Prostate gland (tissue), 2 donors: ENCODE results near the gene PRKX. TPM values are rescaled to one million over a fixed set of nuclear protein-coding genes. Genes with fewer than 3 reads are reported as not detected.

Experiments used
- DNase-seq: peaks from one replicate; pipeline ENCODE4 v3.0.0-alpha.2; 2019; ENCODE audit warnings: low spot score
- H3K27ac ChIP-seq, 2 donors: fragments of 200-600 bp; sonication (generic); 2 replicates each; pipeline ENCODE4 v1.5.1; 2017 to 2019
- H3K27me3 ChIP-seq: fragments of 200-600 bp; sonication (generic); replicated peaks from 2 replicates; pipeline ENCODE4 v1.5.1; 2019; ENCODE audit not compliant: insufficient read depth
- H3K36me3 ChIP-seq, 2 donors: fragments of 200-600 bp; sonication (generic); 1 replicate in 1 of 2; 2 replicates in 1 of 2; pipeline versions ENCODE4 v1.5.1 to v1.8.1; 2017 to 2019
- H3K4me1 ChIP-seq: fragments of 200-600 bp; sonication (generic); replicated peaks from 2 replicates; pipeline ENCODE4 v1.5.1; 2019
- H3K4me3 ChIP-seq, 2 donors: fragments of 200-600 bp; sonication (generic); 2 replicates each; pipeline ENCODE4 v1.5.1; 2017 to 2019
- H3K9me3 ChIP-seq: fragments of 200-600 bp; sonication (generic); 2 replicates; pipeline ENCODE4 v1.5.1; 2017
- CTCF ChIP-seq, 4 experiments: fragments of 200-600 bp in 2 of 4; fragments of 450-650 bp in 2 of 4; sonication (generic) in 2 of 4; IDR thresholded peaks; 1 replicate in 3 of 4; 2 replicates in 1 of 4; pipeline ENCODE4 v1.5.1; 2016 to 2019; ENCODE audit warnings: antibody characterized with exemption in 4 of 4, mild to moderate bottlenecking in 2 of 4, moderate library complexity in 2 of 4
- POLR2A ChIP-seq: fragments of 450-650 bp; IDR thresholded peaks from one replicate; pipeline ENCODE4 v1.6.1; 2016; ENCODE audit warnings: antibody characterized with exemption, mild to moderate bottlenecking
- POLR2AphosphoS5 ChIP-seq: sonication (generic); formaldehyde crosslinking; IDR thresholded peaks from one replicate; pipeline ENCODE4 v1.6.1; 2017; ENCODE audit warnings: antibody characterized with exemption
- WGBS: methylation state at CpG from one replicate; pipeline ENCODE4 v1.1.5; 2018; 5-methylcytosine and 5-hydroxymethylcytosine counted together
- intact Hi-C: fragments of 100-400 bp; cut with DNase I; formaldehyde crosslinking; loops from one replicate; pipeline ENCODE4 v1.14.2; 2022
- total RNA-seq, 2 donors: library from RNA; depleted of rRNA; stranded (reverse); fragments of >200 nt; gene quantifications; one replicate each; pipeline ENCODE4 v1.1.0, GENCODE V29; 2016

The PRKX gene
- total RNA-seq, 2 donors from 2014 or later: 17.7 to 30.5 TPM

GRCh38 chrX:3592184-3592583 is 121.3 kb downstream of the PRKX start:
- DNase-seq: no peak
- no peak overlapping the region for H3K27ac ChIP-seq
- TF ChIP-seq CTCF (IDR thresholded peaks at IDR 0.05): no peak
- no peak for TF ChIP-seq POLR2AphosphoS5
- TF ChIP-seq POLR2A: no peak
- no peaks in the 10 kb centered on the region for H3K9me3 ChIP-seq
- WGBS: 53% methylated on average over 12 of the region's 12 CpGs
- no peaks in the 10 kb centered on the region for H3K36me3 ChIP-seq
- intact Hi-C loops: no loop called here
- no peak overlapping the region for H3K4me3 ChIP-seq
- H3K4me1 ChIP-seq: no peaks in the 10 kb centered on the region
- no peaks in the 10 kb centered on the region for H3K27me3 ChIP-seq

GRCh38 chrX:3589474-3589873 is 124.0 kb downstream of the PRKX start:
- Histone ChIP-seq H3K9me3 (no peaks in the 10 kb centered on the region), H3K4me1 (no peaks in the 10 kb centered on the region), H3K4me3 (no peak overlapping the region), H3K36me3 (no peaks in the 10 kb centered on the region), H3K27ac (no peak overlapping the region), H3K27me3 (no peaks in the 10 kb centered on the region)
- WGBS: 77% methylated on average over 8 of the region's 8 CpGs
- intact Hi-C loops: no loop called here
- no peak for DNase-seq
- TF ChIP-seq POLR2AphosphoS5 (no peak), CTCF (IDR thresholded peaks at IDR 0.05) (no peak), POLR2A (no peak)

- H3K4me3 ChIP-seq: no peak overlapping the region
- no peaks in the 10 kb centered on the region for H3K27me3 ChIP-seq
- no peaks in the 10 kb centered on the region for H3K36me3 ChIP-seq
- H3K27ac ChIP-seq: no peak overlapping the region
- TF ChIP-seq CTCF (IDR thresholded peaks at IDR 0.05): no peak
- no peak for TF ChIP-seq POLR2A
- no peak for TF ChIP-seq POLR2AphosphoS5
- no peaks in the 10 kb centered on the region for H3K9me3 ChIP-seq
- intact Hi-C loops: no loop called here
- no peak for DNase-seq
- no peaks in the 10 kb centered on the region for H3K4me1 ChIP-seq
- WGBS: 53% methylated on average over 3 of the region's 3 CpGs
Measured at GRCh38 chrX:3585719-3586118, 127.7 kb downstream of the PRKX start.

- H3K4me1 ChIP-seq: no peaks in the 10 kb centered on the region
- TF ChIP-seq POLR2A (no peak), CTCF (IDR thresholded peaks at IDR 0.05) (no peak)
- no peaks in the 10 kb centered on the region for H3K9me3 ChIP-seq
- no peak overlapping the region for H3K27ac ChIP-seq
- 83% methylated on average over 10 of the region's 10 CpGs for WGBS
- intact Hi-C loops: no loop called here
- no peaks in the 10 kb centered on the region for H3K27me3 ChIP-seq
- DNase-seq: no peak
- H3K36me3 ChIP-seq: no peaks in the 10 kb centered on the region
- no peak overlapping the region for H3K4me3 ChIP-seq
Measured at GRCh38 chrX:3584415-3584996, 128.9 kb downstream of the PRKX start.

GRCh38 chrX:3582451-3582850 is 131.0 kb downstream of the PRKX start:
- H3K36me3 ChIP-seq: no peaks in the 10 kb centered on the region
- no peak for DNase-seq
- no peak overlapping the region for H3K27ac ChIP-seq
- TF ChIP-seq POLR2A (no peak), CTCF (IDR thresholded peaks at IDR 0.05) (no peak), POLR2AphosphoS5 (no peak)
- intact Hi-C loops: no loop called here
- no peaks in the 10 kb centered on the region for H3K4me1 ChIP-seq
- H3K4me3 ChIP-seq: no peak overlapping the region
- H3K27me3 ChIP-seq: no peaks in the 10 kb centered on the region
- no peaks in the 10 kb centered on the region for H3K9me3 ChIP-seq
